ENCODE results near the gene CORO2B. TPM values are rescaled to one million over a fixed set of nuclear protein-coding genes. Genes with fewer than 3 reads are reported as not detected.
"Not testable (repeated sequence)": the region's sequence is repeated elsewhere in the genome, so short reads cannot be mapped to it uniquely, and the experiment has no call there.

Gene CORO2B
- total and polyA plus RNA-seq, 4 donors, result 15.9 to 53.6 (median 33.2) TPM

- WGBS (ENCODE audit: insufficient coverage), result 48% methylated on average over 4 of the region's 11 CpGs
- Histone ChIP-seq H3K4me3 (ENCODE audit: low read depth, low read length) (no peak overlapping the region), H3K36me3 (ENCODE audit: control insufficient read depth, insufficient read depth, low read length) (peaks cover 4% of the 10 kb centered on the region), H3K27me3 (ENCODE audit: control insufficient read depth, insufficient read depth, low read length) (no peaks in the 10 kb centered on the region), H3K4me1 (ENCODE audit: control insufficient read depth, insufficient read depth, low read length) (peaks cover 58% of the 10 kb centered on the region), H3K9me3 (ENCODE audit: control insufficient read depth, insufficient read depth, low read length) (no peaks in the 10 kb centered on the region), H3K27ac (ENCODE audit: low read depth, low read length) (no peak overlapping the region)
- no peak for DNase-seq (ENCODE audit: low read depth in 4 of 6, low spot score in 6 of 6)
Measured at GRCh38 chr15:68602459-68603215, 23.8 kb downstream of the CORO2B start.

GRCh38 chr15:68603216-68603595 lies 24.4 kb downstream of the CORO2B start:
- Histone ChIP-seq H3K9me3 (ENCODE audit: control insufficient read depth, insufficient read depth, low read length) (no peaks in the 10 kb centered on the region), H3K36me3 (ENCODE audit: control insufficient read depth, insufficient read depth, low read length) (peaks cover 4% of the 10 kb centered on the region), H3K4me3 (ENCODE audit: low read depth, low read length) (no peak overlapping the region), H3K27me3 (ENCODE audit: control insufficient read depth, insufficient read depth, low read length) (no peaks in the 10 kb centered on the region), H3K4me1 (ENCODE audit: control insufficient read depth, insufficient read depth, low read length) (peaks cover 58% of the 10 kb centered on the region), H3K27ac (ENCODE audit: low read depth, low read length) (no peak overlapping the region)
- WGBS (ENCODE audit: insufficient coverage), result no CpG with 5 or more reads among the region's 5 CpGs
- DNase-seq (ENCODE audit: low read depth in 4 of 6, low spot score in 6 of 6), result no peak

- H3K4me1 ChIP-seq (ENCODE audit: control insufficient read depth, insufficient read depth, low read length), result peaks cover 58% of the 10 kb centered on the region
- no peak overlapping the region for H3K4me3 ChIP-seq (ENCODE audit: low read depth, low read length)
- H3K36me3 ChIP-seq (ENCODE audit: control insufficient read depth, insufficient read depth, low read length), result peaks cover 4% of the 10 kb centered on the region
- 86% methylated on average over 8 of the region's 9 CpGs for WGBS (ENCODE audit: insufficient coverage)
- H3K27ac ChIP-seq (ENCODE audit: low read depth, low read length), result no peak overlapping the region
- no peak for DNase-seq (ENCODE audit: low read depth in 4 of 6, low spot score in 6 of 6)
- H3K27me3 ChIP-seq (ENCODE audit: control insufficient read depth, insufficient read depth, low read length), result no peaks in the 10 kb centered on the region
- H3K9me3 ChIP-seq (ENCODE audit: control insufficient read depth, insufficient read depth, low read length), result no peaks in the 10 kb centered on the region
Measured at GRCh38 chr15:68603951-68604350, 25.2 kb downstream of the CORO2B start.

- H3K4me1 ChIP-seq (ENCODE audit: control insufficient read depth, insufficient read depth, low read length), result peaks cover 58% of the 10 kb centered on the region
- WGBS (ENCODE audit: insufficient coverage), result 100% methylated on average over 3 of the region's 10 CpGs
- peak in 1 of 6 donors; percentile 55 for DNase-seq (ENCODE audit: low read depth in 4 of 6, low spot score in 6 of 6)
- not testable (repeated sequence) for H3K27ac ChIP-seq (ENCODE audit: low read depth, low read length); H3K27me3 ChIP-seq (ENCODE audit: control insufficient read depth, insufficient read depth, low read length); H3K4me3 ChIP-seq (ENCODE audit: low read depth, low read length); H3K36me3 ChIP-seq (ENCODE audit: control insufficient read depth, insufficient read depth, low read length); H3K9me3 ChIP-seq (ENCODE audit: control insufficient read depth, insufficient read depth, low read length)
Measured at GRCh38 chr15:68604840-68605478, 26.2 kb downstream of the CORO2B start.

GRCh38 chr15:68606375-68606774 lies 27.6 kb downstream of the CORO2B start:
- H3K27ac ChIP-seq (ENCODE audit: low read depth, low read length), result no peak overlapping the region
- WGBS (ENCODE audit: insufficient coverage), result 100% methylated on average over 2 of the region's 3 CpGs
- H3K36me3 ChIP-seq (ENCODE audit: control insufficient read depth, insufficient read depth, low read length), result peaks cover under 1% of the 10 kb centered on the region
- no peaks in the 10 kb centered on the region for H3K9me3 ChIP-seq (ENCODE audit: control insufficient read depth, insufficient read depth, low read length)
- H3K4me1 ChIP-seq (ENCODE audit: control insufficient read depth, insufficient read depth, low read length), result peaks cover 48% of the 10 kb centered on the region
- no peak for DNase-seq (ENCODE audit: low read depth in 4 of 6, low spot score in 6 of 6)
- H3K27me3 ChIP-seq (ENCODE audit: control insufficient read depth, insufficient read depth, low read length), result no peaks in the 10 kb centered on the region
- H3K4me3 ChIP-seq (ENCODE audit: low read depth, low read length), result no peak overlapping the region

- Histone ChIP-seq H3K36me3 (ENCODE audit: control insufficient read depth, insufficient read depth, low read length) (no peaks in the 10 kb centered on the region), H3K27ac (ENCODE audit: low read depth, low read length) (peak overlapping the region; percentile 79), H3K9me3 (ENCODE audit: control insufficient read depth, insufficient read depth, low read length) (no peaks in the 10 kb centered on the region), H3K4me3 (ENCODE audit: low read depth, low read length) (no peak overlapping the region), H3K4me1 (ENCODE audit: control insufficient read depth, insufficient read depth, low read length) (peaks cover 38% of the 10 kb centered on the region), H3K27me3 (ENCODE audit: control insufficient read depth, insufficient read depth, low read length) (no peaks in the 10 kb centered on the region)
- 24% methylated on average over 2 of the region's 8 CpGs for WGBS (ENCODE audit: insufficient coverage)
- DNase-seq (ENCODE audit: low read depth in 4 of 6, low spot score in 6 of 6), result peak in 3 of 6 donors; percentile 48 to 86 (median 68)
Measured at GRCh38 chr15:68608206-68608843, 29.5 kb downstream of the CORO2B start.

GRCh38 chr15:68608844-68609232 lies 30.0 kb downstream of the CORO2B start:
- Histone ChIP-seq H3K27me3 (ENCODE audit: control insufficient read depth, insufficient read depth, low read length) (no peaks in the 10 kb centered on the region), H3K4me3 (ENCODE audit: low read depth, low read length) (no peak overlapping the region), H3K36me3 (ENCODE audit: control insufficient read depth, insufficient read depth, low read length) (no peaks in the 10 kb centered on the region), H3K9me3 (ENCODE audit: control insufficient read depth, insufficient read depth, low read length) (no peaks in the 10 kb centered on the region), H3K4me1 (ENCODE audit: control insufficient read depth, insufficient read depth, low read length) (peaks cover 38% of the 10 kb centered on the region), H3K27ac (ENCODE audit: low read depth, low read length) (peak overlapping the region; percentile 79)
- 75% methylated on average over 4 of the region's 4 CpGs for WGBS (ENCODE audit: insufficient coverage)
- DNase-seq (ENCODE audit: low read depth in 4 of 6, low spot score in 6 of 6), result no peak

- H3K27ac ChIP-seq (ENCODE audit: low read depth, low read length), result no peak overlapping the region
Measured at GRCh38 chr15:68609629-68610028, 30.8 kb downstream of the CORO2B start.

GRCh38 chr15:68610825-68611224 lies 32.0 kb downstream of the CORO2B start:
- no peak overlapping the region for H3K27ac ChIP-seq (ENCODE audit: low read depth, low read length)
- H3K4me1 ChIP-seq (ENCODE audit: control insufficient read depth, insufficient read depth, low read length), result peaks cover 55% of the 10 kb centered on the region

More at GRCh38 chr15:68609629-68610028, 30.8 kb downstream of the CORO2B start:
- H3K27me3 ChIP-seq (ENCODE audit: control insufficient read depth, insufficient read depth, low read length), result no peaks in the 10 kb centered on the region
- H3K4me3 ChIP-seq (ENCODE audit: low read depth, low read length), result no peak overlapping the region
- peaks cover 44% of the 10 kb centered on the region for H3K4me1 ChIP-seq (ENCODE audit: control insufficient read depth, insufficient read depth, low read length)
- H3K36me3 ChIP-seq (ENCODE audit: control insufficient read depth, insufficient read depth, low read length), result no peaks in the 10 kb centered on the region
- DNase-seq (ENCODE audit: low read depth in 4 of 6, low spot score in 6 of 6), result no peak
- 79% methylated on average over 6 of the region's 7 CpGs for WGBS (ENCODE audit: insufficient coverage)
- no peaks in the 10 kb centered on the region for H3K9me3 ChIP-seq (ENCODE audit: control insufficient read depth, insufficient read depth, low read length)

More at GRCh38 chr15:68610825-68611224, 32.0 kb downstream of the CORO2B start:
- Histone ChIP-seq H3K4me3 (ENCODE audit: low read depth, low read length) (no peak overlapping the region), H3K9me3 (ENCODE audit: control insufficient read depth, insufficient read depth, low read length) (no peaks in the 10 kb centered on the region), H3K27me3 (ENCODE audit: control insufficient read depth, insufficient read depth, low read length) (no peaks in the 10 kb centered on the region), H3K36me3 (ENCODE audit: control insufficient read depth, insufficient read depth, low read length) (no peaks in the 10 kb centered on the region)
- peak in 1 of 6 donors; percentile 82 for DNase-seq (ENCODE audit: low read depth in 4 of 6, low spot score in 6 of 6)
- no CpG with 5 or more reads among the region's 8 CpGs for WGBS (ENCODE audit: insufficient coverage)

Measured in spinal cord (tissue), 10 donors.